NCI-H510A treated with DMSO at 0.1 percent for 48 hours (cell line): ENCODE measurements around the gene PLIN4.

Experiments used
- DNase-seq: peaks from one replicate; lab custom pipeline; 2025; lab: John Stamatoyannopoulos, UW

The PLIN4 gene

GRCh38 chr19:4492337-4493103, 25.8 kb downstream of the PLIN4 start:
- no peak for DNase-seq

GRCh38 chr19:4491446-4491845, 26.8 kb downstream of the PLIN4 start:
- DNase-seq = no peak

GRCh38 chr19:4488496-4488895, 29.8 kb downstream of the PLIN4 start:
- no peak for DNase-seq

- no peak for DNase-seq
These were observed 30.7 kb downstream of the PLIN4 start for GRCh38 chr19:4487572-4487971.

GRCh38 chr19:4483385-4483784, 34.9 kb downstream of the PLIN4 start:
- no peak for DNase-seq

- DNase-seq = no peak
These were observed 35.4 kb downstream of the PLIN4 start for GRCh38 chr19:4482721-4483364.

GRCh38 chr19:4477034-4477801, 41.1 kb downstream of the PLIN4 start:
- DNase-seq = no peak

- peak; percentile 90 for DNase-seq
These were observed 43.7 kb downstream of the PLIN4 start for GRCh38 chr19:4474514-4475022.

- DNase-seq = no peak
These were observed 44.3 kb downstream of the PLIN4 start for GRCh38 chr19:4473763-4474513.

- no peak for DNase-seq
These were observed 45.1 kb downstream of the PLIN4 start for GRCh38 chr19:4473011-4473762.

GRCh38 chr19:4472174-4472974, 45.9 kb downstream of the PLIN4 start, which contains the start of gene HDGFL2:
TSS of gene HDGFL2 (plus strand) at chr19:4472297. CDS start at chr19:4472351, 54 bp downstream.
- no peak for DNase-seq

GRCh38 chr19:4471403-4472173, 46.7 kb downstream of the PLIN4 start:
- peak; percentile 100 for DNase-seq

- no peak for DNase-seq
These were observed 50.5 kb downstream of the PLIN4 start for GRCh38 chr19:4467835-4468234.

- DNase-seq = no peak
These were observed 53.3 kb downstream of the PLIN4 start for GRCh38 chr19:4464815-4465581.

- peak; percentile 98 for DNase-seq
These were observed 60.5 kb downstream of the PLIN4 start, which contains the start of gene UBXN6 for GRCh38 chr19:4457654-4458395. TSS of gene UBXN6 (minus strand) at chr19:4457794. CDS start at chr19:4457697, 97 bp downstream.

- DNase-seq = peak; percentile 67
These were observed 61.2 kb downstream of the PLIN4 start for GRCh38 chr19:4456843-4457653.

- peak; percentile 38 for DNase-seq
These were observed 61.8 kb downstream of the PLIN4 start for GRCh38 chr19:4456476-4456842.
